Measurements from ENCODE around the gene PCBP1.

- no peak for TF ChIP-seq POLR2A (IDR thresholded peaks at IDR 0.05)
- TF ChIP-seq, protein P1, sequence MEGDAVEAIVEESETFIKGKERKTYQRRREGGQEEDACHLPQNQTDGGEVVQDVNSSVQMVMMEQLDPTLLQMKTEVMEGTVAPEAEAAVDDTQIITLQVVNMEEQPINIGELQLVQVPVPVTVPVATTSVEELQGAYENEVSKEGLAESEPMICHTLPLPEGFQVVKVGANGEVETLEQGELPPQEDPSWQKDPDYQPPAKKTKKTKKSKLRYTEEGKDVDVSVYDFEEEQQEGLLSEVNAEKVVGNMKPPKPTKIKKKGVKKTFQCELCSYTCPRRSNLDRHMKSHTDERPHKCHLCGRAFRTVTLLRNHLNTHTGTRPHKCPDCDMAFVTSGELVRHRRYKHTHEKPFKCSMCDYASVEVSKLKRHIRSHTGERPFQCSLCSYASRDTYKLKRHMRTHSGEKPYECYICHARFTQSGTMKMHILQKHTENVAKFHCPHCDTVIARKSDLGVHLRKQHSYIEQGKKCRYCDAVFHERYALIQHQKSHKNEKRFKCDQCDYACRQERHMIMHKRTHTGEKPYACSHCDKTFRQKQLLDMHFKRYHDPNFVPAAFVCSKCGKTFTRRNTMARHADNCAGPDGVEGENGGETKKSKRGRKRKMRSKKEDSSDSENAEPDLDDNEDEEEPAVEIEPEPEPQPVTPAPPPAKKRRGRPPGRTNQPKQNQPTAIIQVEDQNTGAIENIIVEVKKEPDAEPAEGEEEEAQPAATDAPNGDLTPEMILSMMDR (IDR thresholded peaks at IDR 0.05) = no peak
These were observed 40.7 kb upstream of the PCBP1 start for GRCh38 chr2:70046534-70046933.

Measured in body of pancreas (tissue), 4 donors.